ENCODE data around the gene BAK1. TPM values are rescaled to one million over a fixed set of nuclear protein-coding genes. Genes with fewer than 3 reads are reported as not detected.

The BAK1 gene
- polyA plus RNA-seq, 1 experiment, result 13.0 TPM

GRCh38 chr6:33570806-33571636 is 9.1 kb downstream of the BAK1 start:
- DNase-seq (ENCODE audit: low read depth, low spot score), result no peak
- CTCF ChIA-PET, result interaction anchor here (0.6 to 1.0 kb wide), 2 partner anchors 8 to 94 kb away, joined by 3 read pairs; no protein-coding TSS in a partner anchor
- H3K9me3 ChIP-seq (ENCODE audit: control insufficient read depth, insufficient read depth, low read length), result no peaks in the 10 kb centered on the region
- 0 out of 2 replicates have a peak, but pooled peaks have one; percentile 8 for TF ChIP-seq CTCF (IDR thresholded peaks at IDR 0.05; ENCODE audit: low read depth, low read length)
- H3K27me3 ChIP-seq (ENCODE audit: control insufficient read depth, insufficient read depth, low read length), result no peaks in the 10 kb centered on the region
- H3K27ac ChIP-seq (ENCODE audit: low read depth, low read length), result peak overlapping the region; percentile 52
- POLR2A ChIA-PET, result interaction anchor here (1.1 kb wide), 1 partner anchor 9 kb away, joined by 5 read pairs; the partner anchor contains the start of gene BAK1
- H3K4me3 ChIP-seq (ENCODE audit: low read depth, low read length), result peak overlapping the region; percentile 72

DNA sequence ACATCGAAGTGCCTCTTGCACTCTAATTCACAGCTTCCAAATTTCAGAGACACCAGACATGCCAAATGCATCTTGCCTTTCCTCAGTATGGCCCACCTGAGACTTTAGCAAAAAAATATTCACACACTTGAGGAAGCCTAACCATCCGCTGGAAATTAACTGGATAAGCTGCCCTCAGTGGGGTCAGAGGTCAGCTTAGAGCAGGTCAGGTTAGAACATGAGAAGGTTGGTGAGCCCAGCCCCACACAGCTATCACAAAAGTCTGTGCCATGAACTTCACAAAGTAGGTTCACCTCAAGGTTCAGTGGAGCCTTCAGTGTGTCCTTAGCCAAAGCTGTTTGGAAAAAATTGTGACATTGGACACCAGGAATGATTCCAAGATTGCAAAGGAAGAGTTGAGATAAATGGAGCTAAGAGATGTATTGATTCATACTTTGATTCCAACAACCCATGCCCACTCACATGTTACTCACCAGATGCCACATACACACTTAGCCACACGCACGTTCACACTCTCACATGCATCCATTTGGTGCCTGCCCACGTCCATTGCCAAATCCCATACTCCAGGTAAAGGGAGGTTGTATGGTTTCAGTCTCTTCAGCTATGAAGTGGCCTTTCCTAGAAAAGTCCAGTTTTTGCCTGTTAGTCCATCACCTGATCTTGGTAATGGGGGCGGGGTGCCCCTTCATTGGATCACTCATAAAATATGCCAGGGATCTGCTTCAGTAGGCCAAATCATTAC is 11.1 kb downstream of the BAK1 start:
- H3K9me3 ChIP-seq (ENCODE audit: control insufficient read depth, insufficient read depth, low read length), result no peaks in the 10 kb centered on the region
- no peak overlapping the region for H3K4me3 ChIP-seq (ENCODE audit: low read depth, low read length)
- ChIA-PET CTCF (no interaction called here), POLR2A (no interaction called here)
- TF ChIP-seq CTCF (IDR thresholded peaks at IDR 0.05; ENCODE audit: low read depth, low read length), result no peak
- H3K27ac ChIP-seq (ENCODE audit: low read depth, low read length), result no peak overlapping the region
- no peak for DNase-seq (ENCODE audit: low read depth, low spot score)
- no peaks in the 10 kb centered on the region for H3K27me3 ChIP-seq (ENCODE audit: control insufficient read depth, insufficient read depth, low read length)

DNA sequence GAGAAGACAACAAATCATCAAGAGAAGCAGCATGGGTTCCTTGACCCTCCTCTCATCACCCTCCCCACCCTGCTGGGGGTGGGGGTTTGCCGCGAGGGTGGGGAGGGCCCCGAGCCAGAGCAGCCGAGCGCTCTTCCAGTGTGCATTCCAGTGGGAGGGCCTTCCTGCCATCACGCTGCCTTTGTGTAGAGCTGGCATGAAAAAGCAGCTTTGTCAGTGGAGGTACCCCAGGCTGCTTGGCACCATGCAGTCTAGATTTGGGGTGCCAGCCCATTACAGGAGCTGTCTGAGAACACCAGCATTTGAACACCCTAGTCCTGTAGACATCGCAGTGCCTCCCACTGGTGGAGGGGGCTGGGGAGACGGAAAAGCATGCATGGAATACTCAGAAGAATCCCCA is 12.2 kb downstream of the BAK1 start:
- Histone ChIP-seq H3K27ac (ENCODE audit: low read depth, low read length) (no peak overlapping the region), H3K27me3 (ENCODE audit: control insufficient read depth, insufficient read depth, low read length) (no peaks in the 10 kb centered on the region), H3K4me3 (ENCODE audit: low read depth, low read length) (no peak overlapping the region), H3K9me3 (ENCODE audit: control insufficient read depth, insufficient read depth, low read length) (no peaks in the 10 kb centered on the region)
- CTCF ChIA-PET, result interaction anchor here (0.6 kb wide), 1 partner anchor 36 kb away, joined by 3 read pairs; no protein-coding TSS in a partner anchor
- POLR2A ChIA-PET, result no interaction called here
- TF ChIP-seq CTCF (IDR thresholded peaks at IDR 0.05; ENCODE audit: low read depth, low read length), result no peak
- no peak for DNase-seq (ENCODE audit: low read depth, low spot score)

- ChIA-PET CTCF (no interaction called here), POLR2A (interaction anchor here (0.5 kb wide), 1 partner anchor 76 kb away, joined by 3 read pairs; no protein-coding TSS in a partner anchor)
- H3K27ac ChIP-seq (ENCODE audit: low read depth, low read length), result no peak overlapping the region
- no peak for TF ChIP-seq CTCF (IDR thresholded peaks at IDR 0.05; ENCODE audit: low read depth, low read length)
- DNase-seq (ENCODE audit: low read depth, low spot score), result no peak
- H3K9me3 ChIP-seq (ENCODE audit: control insufficient read depth, insufficient read depth, low read length), result no peaks in the 10 kb centered on the region
- H3K4me3 ChIP-seq (ENCODE audit: low read depth, low read length), result no peak overlapping the region
- H3K27me3 ChIP-seq (ENCODE audit: control insufficient read depth, insufficient read depth, low read length), result no peaks in the 10 kb centered on the region
Measured at GRCh38 chr6:33566182-33567084, 13.6 kb downstream of the BAK1 start.

Data from AG04450 (cell line).